NCI-H510A (cell line): ENCODE results near the gene AAK1.
"Not testable (repeated sequence)": the region's sequence is repeated elsewhere in the genome, so short reads cannot be mapped to it uniquely, and the experiment has no call there.

Experiments used
- DNase-seq: peaks from one replicate; lab custom pipeline; 2025; lab: John Stamatoyannopoulos, UW

AAK1 gene

DNA sequence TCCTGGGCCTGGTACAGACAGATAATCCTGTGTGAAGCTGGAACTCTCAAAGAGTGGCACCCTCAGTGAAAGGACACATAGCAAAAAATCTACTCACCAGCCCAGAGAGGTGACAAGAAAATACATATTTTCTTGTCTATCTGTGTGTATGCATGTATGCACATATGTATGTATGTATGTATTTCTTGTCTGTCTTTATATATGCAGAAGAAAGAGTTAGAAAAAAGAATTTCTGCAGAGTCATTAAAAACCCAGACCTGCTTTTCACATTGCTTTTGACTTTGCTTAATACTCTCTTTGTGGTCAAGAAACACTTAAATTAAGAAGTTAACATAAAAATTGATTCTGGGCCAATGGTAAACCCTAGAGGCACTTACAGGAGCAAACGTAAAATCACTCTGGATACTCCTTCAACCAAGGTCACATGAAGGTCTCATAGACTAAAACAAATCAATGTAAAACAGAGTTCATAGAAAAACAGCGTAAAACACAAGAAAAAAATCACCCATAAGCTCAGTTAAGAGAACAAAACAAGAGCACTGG is 16.5 kb upstream of the AAK1 start:
- no peak for DNase-seq

DNA sequence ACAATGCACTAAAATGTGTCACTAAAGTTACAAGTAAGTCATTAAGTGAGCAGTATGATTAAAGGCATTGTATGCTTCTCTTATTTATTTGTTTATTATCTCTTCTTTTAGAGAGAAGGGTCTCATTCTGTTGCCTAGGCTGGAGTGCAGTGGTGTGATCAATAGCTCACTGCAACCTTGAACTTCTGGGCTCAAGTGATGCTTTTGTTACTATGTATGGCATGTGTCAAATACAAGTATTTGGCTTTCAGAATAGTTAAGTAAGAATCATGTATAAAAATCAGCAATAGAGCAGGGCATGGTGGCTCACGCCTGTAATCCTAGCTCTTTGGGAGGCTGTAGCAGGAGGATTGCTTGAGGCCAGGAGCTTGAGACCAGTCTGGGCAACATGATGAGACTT is 15.8 kb upstream of the AAK1 start:
- no peak for DNase-seq

DNA sequence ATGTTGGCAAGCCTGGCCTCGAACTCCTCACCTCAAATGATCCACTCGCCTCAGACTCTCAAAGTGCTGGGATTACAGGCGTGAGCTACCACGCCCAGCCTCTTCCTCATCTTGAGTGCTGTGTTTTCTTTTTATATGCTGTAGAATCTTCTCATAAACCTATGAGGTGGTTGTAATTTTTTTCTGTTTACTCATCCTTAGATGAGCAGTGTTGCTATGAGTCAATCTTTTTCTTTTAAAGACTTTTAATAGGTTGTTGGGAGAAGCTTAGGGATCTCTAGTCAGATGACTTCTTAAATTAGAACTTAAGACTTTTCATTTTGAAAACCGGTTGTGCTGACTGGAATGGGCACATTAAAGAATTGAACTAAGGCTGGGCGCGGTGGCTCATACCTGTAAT is 8.7 kb upstream of the AAK1 start:
- no peak for DNase-seq

- DNase-seq = not testable (repeated sequence)
Observed at GRCh38 chr2:69647196-69647595, 3.7 kb upstream of the AAK1 start.

- DNase-seq = no peak
Observed at GRCh38 chr2:69646714-69647113, 3.2 kb upstream of the AAK1 start.

- DNase-seq = no peak
Observed at GRCh38 chr2:69645921-69646320, 2.4 kb upstream of the AAK1 start.

DNA sequence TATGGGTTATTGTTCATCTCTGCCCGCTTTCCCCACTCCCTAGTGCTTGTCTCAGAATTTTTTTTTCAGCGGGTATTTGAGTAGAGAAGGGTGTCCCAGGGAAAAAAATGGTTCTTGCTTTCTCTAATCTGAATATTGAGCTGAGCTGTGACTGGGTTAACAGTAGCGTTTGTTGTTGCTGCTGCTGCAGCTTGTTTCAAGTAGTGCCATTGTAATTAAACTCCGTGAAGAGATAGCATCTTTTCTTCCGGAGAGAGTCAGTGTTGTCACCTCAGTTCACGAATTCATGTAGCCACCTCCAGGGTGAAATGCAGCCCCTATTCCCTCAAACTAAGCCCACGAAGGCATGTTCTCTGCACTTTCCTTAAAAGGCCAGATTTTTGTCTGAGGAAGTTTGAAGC is 1.5 kb upstream of the AAK1 start:
- no peak for DNase-seq

DNA sequence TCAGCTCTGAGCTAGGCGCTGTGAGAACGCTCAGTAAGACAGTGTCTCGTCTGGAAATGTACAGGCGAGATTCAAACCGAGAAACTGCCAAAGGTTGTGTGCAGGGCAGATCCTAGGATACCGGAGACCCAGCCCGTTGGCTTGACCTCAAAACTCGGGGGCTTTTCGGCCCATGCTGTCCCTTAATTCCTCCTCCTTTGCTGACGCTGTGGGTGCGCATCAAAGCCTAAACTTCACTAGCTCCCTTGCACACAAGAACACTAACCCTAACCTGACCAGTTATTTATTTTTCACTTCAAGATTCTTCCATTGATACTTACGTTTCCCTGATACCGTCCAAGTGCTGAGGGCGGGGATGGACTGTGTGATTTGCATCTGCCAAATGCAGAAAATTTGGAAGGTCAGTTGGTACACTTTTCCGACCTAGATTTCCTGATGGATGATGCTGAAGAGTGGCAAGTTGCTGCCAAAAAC is 1.0 kb upstream of the AAK1 start:
- no peak for DNase-seq

- no peak for DNase-seq
Observed at GRCh38 chr2:69642709-69643601, 584 bp downstream of the AAK1 start.

GRCh38 chr2:69641887-69642708 is 1.4 kb downstream of the AAK1 start:
- DNase-seq = no peak

DNA sequence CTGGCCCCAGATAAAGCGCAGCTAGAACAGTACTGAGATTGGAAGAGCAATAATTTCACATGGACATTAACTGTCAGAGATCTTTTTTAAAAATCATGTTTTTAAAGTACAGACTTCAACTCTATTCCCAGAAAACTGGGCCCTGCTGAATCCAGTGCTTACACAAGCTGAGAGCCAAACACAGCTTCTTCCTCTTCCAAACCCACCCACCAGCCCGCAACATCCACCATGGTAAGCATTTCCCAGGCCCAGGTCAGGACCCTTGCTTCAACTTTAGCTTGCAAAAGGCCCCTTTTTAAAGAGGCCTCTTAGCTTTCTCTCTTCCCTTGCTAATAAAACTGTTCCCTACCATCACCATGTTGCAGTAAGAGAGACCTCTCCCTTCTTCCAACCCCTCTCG is 2.1 kb downstream of the AAK1 start:
- no peak for DNase-seq

DNA sequence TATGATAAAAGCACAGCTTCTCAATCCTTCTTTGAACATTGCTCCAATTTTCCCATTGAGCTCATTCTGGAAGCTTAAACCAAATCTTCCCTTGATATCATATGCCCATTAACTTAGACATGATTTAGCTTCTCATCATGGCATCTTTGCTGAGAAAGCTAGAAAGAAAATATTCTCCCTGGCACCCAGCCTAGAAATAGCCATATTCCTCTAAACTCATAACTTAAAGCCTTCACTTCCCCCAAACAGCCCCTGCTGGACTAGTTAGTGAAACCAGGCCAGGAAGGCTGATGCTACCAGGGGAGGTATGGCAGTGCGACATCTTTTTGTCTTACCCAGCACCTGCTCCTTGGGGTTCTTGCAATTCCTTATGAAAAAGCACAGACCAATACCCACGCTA is 4.3 kb downstream of the AAK1 start:
- no peak for DNase-seq

DNA sequence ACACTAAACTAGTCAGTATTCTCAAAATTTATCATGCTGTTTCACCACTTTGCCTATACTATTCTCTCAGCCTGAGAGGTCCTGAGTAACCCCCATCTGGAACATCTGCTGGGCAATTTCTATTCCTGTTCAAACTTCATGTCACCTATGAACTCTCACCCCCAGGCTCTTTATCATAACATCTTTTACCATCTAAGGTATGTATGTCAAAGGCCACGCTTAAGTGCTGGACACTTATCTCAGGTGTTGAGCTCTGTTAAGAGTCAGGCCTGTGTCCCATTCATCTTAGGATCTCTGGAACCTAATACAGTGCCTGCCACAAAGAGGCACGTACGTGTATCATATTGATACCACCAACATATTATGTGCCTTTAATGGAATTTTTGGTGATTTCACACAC is 4.9 kb downstream of the AAK1 start:
- DNase-seq = no peak

DNA sequence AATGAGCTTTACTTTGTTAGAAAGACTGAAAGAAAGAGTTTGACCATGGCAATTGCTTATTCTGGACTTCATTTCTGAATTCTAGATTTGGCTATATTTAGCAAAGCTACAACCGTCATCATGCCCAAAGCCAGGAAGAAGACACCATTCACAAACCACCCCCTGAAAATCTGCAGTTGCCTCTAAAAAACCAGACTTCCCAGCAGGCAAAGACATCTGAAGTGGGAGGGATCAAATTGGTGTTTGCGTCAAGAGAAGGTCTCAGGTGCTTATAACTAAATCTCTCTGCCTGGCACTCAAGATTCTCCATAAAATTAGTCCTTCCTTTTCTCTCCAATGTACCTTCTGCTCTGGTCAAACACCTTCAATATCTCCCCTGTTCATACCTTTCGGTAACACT is 5.6 kb downstream of the AAK1 start:
- no peak for DNase-seq

- DNase-seq = no peak
Observed at GRCh38 chr2:69636395-69636794, 7.1 kb downstream of the AAK1 start.

DNA sequence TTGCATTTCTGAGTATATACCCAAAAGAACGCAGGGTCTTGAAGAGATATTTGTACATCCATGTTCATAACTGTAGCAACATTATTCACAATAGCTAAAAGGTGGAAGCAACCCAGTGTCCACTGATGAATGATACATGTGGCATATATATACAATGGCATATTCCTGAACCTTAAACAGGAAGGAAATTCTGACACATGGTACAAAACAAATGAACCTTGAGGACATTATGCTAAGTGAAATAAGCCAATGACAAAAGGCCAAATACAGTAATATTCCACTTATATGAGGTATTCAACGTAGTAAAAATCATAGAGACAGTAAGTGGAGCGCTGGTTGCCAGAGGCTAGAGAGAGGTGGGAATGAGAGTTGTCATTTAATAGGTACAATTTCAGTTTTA is 8.1 kb downstream of the AAK1 start:
- no peak for DNase-seq

- DNase-seq = no peak
Observed at GRCh38 chr2:69634196-69634821, 9.2 kb downstream of the AAK1 start.

- DNase-seq = no peak
Observed at GRCh38 chr2:69631402-69631801, 12.1 kb downstream of the AAK1 start.

- DNase-seq = no peak
Observed at GRCh38 chr2:69629921-69630608, 13.5 kb downstream of the AAK1 start.

- no peak for DNase-seq
Observed at GRCh38 chr2:69628325-69629021, 15.1 kb downstream of the AAK1 start.
